Liver (tissue), 9 donors: ENCODE data around the gene RCL1. TPM values are rescaled to one million over a fixed set of nuclear protein-coding genes. Genes with fewer than 3 reads are reported as not detected.

ENCODE experiments used
- DNase-seq: peaks from one replicate; pipeline ENCODE4 v3.0.0-alpha.2; 2017; ENCODE audit warnings: low spot score
- H3K27ac ChIP-seq, 2 donors: one replicate each; pipeline ENCODE4 v1.7.0; 2013; ENCODE audit warnings: inconsistent platforms in 2 of 2, low read length in 2 of 2, control low read depth in 1 of 2, low read depth in 1 of 2, mild to moderate bottlenecking in 1 of 2
- H3K27me3 ChIP-seq, 4 donors: one replicate each; pipeline versions ENCODE4 v1.6.1 to v1.7.0; 2013; ENCODE audit warnings: low read length in 3 of 4, inconsistent platforms in 1 of 4, mild to moderate bottlenecking in 1 of 4, moderate library complexity in 1 of 4; ENCODE audit not compliant: control insufficient read depth in 4 of 4, insufficient read depth in 4 of 4
- H3K36me3 ChIP-seq, 4 donors: one replicate each; pipeline versions ENCODE4 v1.6.1 to v1.7.0; 2013; ENCODE audit warnings: low read length in 3 of 4, mild to moderate bottlenecking in 3 of 4, low read depth in 1 of 4, moderate library complexity in 1 of 4; ENCODE audit not compliant: control insufficient read depth in 4 of 4, insufficient read depth in 3 of 4
- H3K4me1 ChIP-seq, 4 donors: one replicate each; pipeline versions ENCODE4 v1.6.1 to v1.7.0; 2013; ENCODE audit warnings: low read length in 3 of 4, mild to moderate bottlenecking in 3 of 4, moderate library complexity in 1 of 4; ENCODE audit not compliant: control insufficient read depth in 4 of 4, insufficient read depth in 4 of 4
- H3K4me3 ChIP-seq, 3 donors: one replicate each; pipeline versions ENCODE4 v1.6.1 to v1.7.0; 2013; ENCODE audit warnings: low read length in 3 of 3, control low read depth in 1 of 3, low read depth in 1 of 3, mild to moderate bottlenecking in 1 of 3
- H3K9ac ChIP-seq, 2 donors: one replicate each; pipeline ENCODE4 v1.7.0; 2013; ENCODE audit warnings: low read length in 2 of 2, mild to moderate bottlenecking in 2 of 2, moderate library complexity in 2 of 2, control low read depth in 1 of 2, low read depth in 1 of 2
- H3K9me3 ChIP-seq, 4 donors: one replicate each; pipeline versions ENCODE4 v1.6.1 to v1.7.0; 2013; ENCODE audit warnings: low read length in 3 of 4; ENCODE audit not compliant: control insufficient read depth in 4 of 4
- ATF3 ChIP-seq: IDR thresholded peaks from 2 replicates; pipeline ENCODE4 v1.6.1; 2016; ENCODE audit warnings: antibody characterized with exemption
- CTCF ChIP-seq: fragments of 150-350 bp; IDR thresholded peaks from 2 replicates; pipeline ENCODE4 v1.5.1; 2017; ENCODE audit warnings: improper control_type of control experiment, low read depth, low read length; ENCODE audit not compliant: missing input control
- EGR1 ChIP-seq, 2 donors: IDR thresholded peaks; 2 replicates each; pipeline ENCODE4 v1.6.1; 2016 to 2018; ENCODE audit warnings: antibody characterized with exemption in 2 of 2, low read depth in 2 of 2
- FOXA1 ChIP-seq: IDR thresholded peaks from 2 replicates; pipeline ENCODE4 v1.6.1; 2016; ENCODE audit warnings: antibody characterized with exemption
- FOXA2 ChIP-seq: IDR thresholded peaks from 2 replicates; pipeline ENCODE4 v1.6.1; 2016; ENCODE audit warnings: antibody characterized with exemption
- GABPA ChIP-seq, 2 donors: IDR thresholded peaks in 1 of 2; conservative IDR thresholded peaks in 1 of 2; 2 replicates each; pipeline ENCODE4 v1.6.1; 2016; ENCODE audit warnings: antibody characterized with exemption in 2 of 2, mild to moderate bottlenecking in 1 of 2, moderate library complexity in 1 of 2
- HNF4A ChIP-seq, 2 donors: conservative IDR thresholded peaks; 2 replicates each; pipeline ENCODE4 v1.6.1; 2016; ENCODE audit warnings: antibody characterized with exemption in 2 of 2, mild to moderate bottlenecking in 2 of 2
- HNF4G ChIP-seq: IDR thresholded peaks from 2 replicates; pipeline ENCODE4 v1.6.1; 2016; ENCODE audit warnings: antibody characterized with exemption
- JUND ChIP-seq, 2 donors: IDR thresholded peaks; 2 replicates each; pipeline ENCODE4 v1.6.1; 2016; ENCODE audit warnings: antibody characterized with exemption in 2 of 2
- MAX ChIP-seq: IDR thresholded peaks from 2 replicates; pipeline ENCODE4 v1.6.1; 2016; ENCODE audit warnings: antibody characterized with exemption
- NR2F2 ChIP-seq: IDR thresholded peaks from 2 replicates; pipeline ENCODE4 v1.6.1; 2016; ENCODE audit warnings: antibody characterized with exemption
- RAD21 ChIP-seq, 2 donors: IDR thresholded peaks; 2 replicates each; pipeline ENCODE4 v1.6.1; 2016; ENCODE audit warnings: antibody characterized with exemption in 2 of 2, mild to moderate bottlenecking in 2 of 2
- REST ChIP-seq: IDR thresholded peaks from 2 replicates; pipeline ENCODE4 v1.6.1; 2016; ENCODE audit warnings: antibody characterized with exemption, mild to moderate bottlenecking
- RXRA ChIP-seq, 2 donors: IDR thresholded peaks; 2 replicates each; pipeline ENCODE4 v1.6.1; 2017 to 2018; ENCODE audit warnings: antibody characterized with exemption in 2 of 2, mild to moderate bottlenecking in 1 of 2
- SP1 ChIP-seq: IDR thresholded peaks from 2 replicates; pipeline ENCODE4 v1.6.1; 2018; ENCODE audit warnings: antibody characterized with exemption, mild to moderate bottlenecking
- TAF1 ChIP-seq: conservative IDR thresholded peaks from 2 replicates; pipeline ENCODE4 v1.6.1; 2016; ENCODE audit warnings: antibody characterized with exemption, mild to moderate bottlenecking
- YY1 ChIP-seq: IDR thresholded peaks from 2 replicates; pipeline ENCODE4 v1.6.1; 2016; ENCODE audit warnings: antibody characterized with exemption, mild to moderate bottlenecking
- ZBTB33 ChIP-seq: IDR thresholded peaks from 2 replicates; pipeline ENCODE4 v1.6.1; 2016; ENCODE audit warnings: antibody characterized with exemption
- WGBS: extraction: QIAGEN DNeasy Blood & Tissue Kit; methylation state at CpG from one replicate; pipeline ENCODE4 v1.1.7; 2013; 5-methylcytosine and 5-hydroxymethylcytosine counted together
- polyA plus RNA-seq, 2 donors: library from polyadenylated mRNA; stranded (reverse) in 1 of 2; unstranded in 1 of 2; fragments of 200-250 nt in 1 of 2; fragments of >200 nt in 1 of 2; fragmentation: Nextera tagmentation in 1 of 2; extraction: Ambion mirVana in 1 of 2; gene quantifications; one replicate each; pipeline versions ENCODE4 v1.2.1 to v1.2.3, GENCODE V29; 2013 to 2015
- total RNA-seq, 2 donors: library from RNA; depleted of rRNA; stranded (reverse); fragments of >200 nt; gene quantifications; one replicate each; pipeline ENCODE4 v1.2.3, GENCODE V29; 2014
- donor health status: healthy.
- donor health status: healthy.
- donor health status: healthy.
- donor health status: healthy.
- donor health status: healthy.

The RCL1 gene
- total and polyA plus RNA-seq, 4 donors, result 52.2 to 121 (median 86.8) TPM

- DNase-seq, result no peak
- H3K4me1 ChIP-seq, result peaks cover 9 to 27% (median 17%) of the 10 kb centered on the region in 4 donors
- H3K27me3 ChIP-seq, result no peaks in the 10 kb centered on the region
- no peaks in the 10 kb centered on the region for H3K36me3 ChIP-seq
- WGBS, result 88% methylated on average over 3 of the region's 3 CpGs
- no peak overlapping the region for H3K9ac ChIP-seq
- H3K4me3 ChIP-seq, result no peak overlapping the region
- TF ChIP-seq JUND (IDR thresholded peaks at IDR 0.05), result no peak
- no peak for TF ChIP-seq MAX
- TF ChIP-seq REST, result no peak
- no peak for TF ChIP-seq HNF4G
- no peak for TF ChIP-seq RAD21 (IDR thresholded peaks at IDR 0.05)
- TF ChIP-seq RXRA (IDR thresholded peaks at IDR 0.05), result no peak
- no peak for TF ChIP-seq FOXA2
- no peak for TF ChIP-seq FOXA1
- no peak for TF ChIP-seq NR2F2
- no peak for TF ChIP-seq SP1
- no peak overlapping the region for H3K27ac ChIP-seq
- H3K9me3 ChIP-seq, result no peaks in the 10 kb centered on the region
These were observed 12.6 kb downstream of the RCL1 start for GRCh38 chr9:4805191-4805918.

GRCh38 chr9:4810565-4810964 lies 17.8 kb downstream of the RCL1 start:
- Histone ChIP-seq H3K9me3 (no peaks in the 10 kb centered on the region), H3K4me3 (no peak overlapping the region), H3K9ac (no peak overlapping the region), H3K4me1 (peaks cover 0 to 12% (median 4%) of the 10 kb centered on the region in 4 donors), H3K27me3 (no peaks in the 10 kb centered on the region), H3K36me3 (no peaks in the 10 kb centered on the region), H3K27ac (no peak overlapping the region)
- WGBS, result 90% methylated on average over 1 of the region's 1 CpG
- DNase-seq, result no peak
- TF ChIP-seq SP1 (no peak), HNF4A (conservative IDR thresholded peaks at IDR 0.05) (no peak), RAD21 (IDR thresholded peaks at IDR 0.05) (no peak), TAF1 (no peak), HNF4G (no peak), CTCF (no peak), ZBTB33 (no peak), JUND (IDR thresholded peaks at IDR 0.05) (no peak), FOXA2 (no peak), REST (no peak), YY1 (no peak), EGR1 (IDR thresholded peaks at IDR 0.05; ENCODE audit: low read depth in 2 of 2) (no peak), NR2F2 (no peak), GABPA (IDR thresholded peaks at IDR 0.05 in 1 of 2, conservative IDR thresholded peaks at IDR 0.05 in 1 of 2) (no peak), MAX (no peak), ATF3 (no peak), FOXA1 (no peak)
